GM21367 (cell line): ENCODE data around the gene ZKSCAN5.
A peak's percentile ranks its signal among the peaks of the same experiment; 100 is the strongest.
"Not testable (repeated sequence)": the region's sequence is repeated elsewhere in the genome, so short reads cannot be mapped to it uniquely, and the experiment has no call there.

Experiments used
- ATAC-seq: cut with Tn5 transposase; IDR thresholded peaks from one replicate; pipeline ENCODE4 v1.9.1; 2021; ENCODE audit not compliant: unreplicated experiment

The ZKSCAN5 gene

DNA sequence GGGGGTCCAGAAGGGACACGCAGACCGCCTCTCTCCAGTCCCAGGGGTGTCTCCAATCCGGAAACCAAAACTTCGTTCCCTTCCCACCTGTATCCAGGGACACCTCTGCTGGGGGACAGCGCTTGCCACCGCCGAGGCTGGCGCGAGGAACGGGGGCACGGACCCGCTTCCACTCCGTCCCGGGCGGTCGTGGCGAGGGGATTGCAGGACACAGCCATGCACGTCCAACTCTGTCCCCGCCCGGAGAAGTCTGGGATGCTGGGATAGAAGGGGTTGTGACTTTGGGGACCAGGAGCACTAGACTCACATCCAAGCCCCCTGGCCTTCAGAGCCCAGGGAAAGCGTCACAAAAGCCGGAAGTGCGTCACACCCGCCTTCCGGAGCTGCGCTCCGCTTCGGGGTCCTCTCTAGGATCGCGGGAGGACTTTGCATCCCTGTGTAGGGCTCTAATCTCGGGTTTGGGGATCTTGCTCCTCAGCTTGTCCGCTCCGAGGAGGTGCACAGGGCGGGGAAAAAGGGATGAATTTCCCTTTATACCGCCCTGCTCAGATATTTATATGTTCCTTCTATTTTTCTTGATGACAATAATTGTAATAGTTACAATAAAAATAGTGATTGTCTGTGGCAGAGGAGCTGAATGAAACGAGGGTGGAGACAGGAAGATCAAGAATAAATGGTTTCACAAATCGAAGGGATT is 47.5 kb downstream of the ZKSCAN5 start, which contains the start of gene FAM200A:
TSS of gene FAM200A (minus strand) at position 348 of the 697 bp plus-strand sequence. CDS start 3,707 bp downstream, outside the sequence.
- ATAC-seq, result peak; percentile 89

DNA sequence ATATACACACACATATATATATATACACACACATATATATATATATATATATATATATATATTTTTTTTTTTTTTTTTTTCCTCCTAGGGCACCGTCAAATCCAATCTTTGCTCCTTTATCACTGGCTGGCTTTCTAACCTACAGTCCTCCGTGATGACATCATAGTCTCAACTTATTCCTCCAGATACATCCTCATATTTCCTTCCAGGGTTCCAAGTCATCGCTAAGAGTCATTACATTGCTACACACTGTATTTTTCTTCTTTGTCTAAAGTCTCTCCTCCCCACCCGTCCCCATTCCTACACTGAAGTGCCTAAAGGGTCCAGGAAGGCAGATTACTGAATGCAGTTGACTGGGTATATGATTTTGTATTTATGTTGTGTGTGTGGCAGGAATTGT is 48.6 kb downstream of the ZKSCAN5 start:
- no peak for ATAC-seq

DNA sequence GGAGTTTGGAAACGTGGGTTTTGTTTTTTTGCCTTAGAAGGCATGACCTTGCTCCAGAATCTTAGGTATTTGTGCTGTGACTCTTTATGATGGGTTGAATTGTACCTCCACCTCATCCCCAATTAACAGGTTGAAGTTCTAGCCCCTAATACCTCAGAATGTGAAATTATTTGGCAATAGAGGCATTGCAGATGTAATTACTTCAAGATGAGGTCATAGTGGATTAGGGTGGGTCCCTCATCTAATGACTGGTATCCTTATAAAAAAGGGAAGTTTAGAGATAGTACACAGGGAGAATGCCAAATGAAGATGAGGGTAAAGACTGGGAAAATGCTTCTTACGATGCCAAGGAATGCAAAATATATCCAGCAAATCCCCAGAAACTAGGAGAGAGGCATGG is 50.5 kb downstream of the ZKSCAN5 start:
- no peak for ATAC-seq

DNA sequence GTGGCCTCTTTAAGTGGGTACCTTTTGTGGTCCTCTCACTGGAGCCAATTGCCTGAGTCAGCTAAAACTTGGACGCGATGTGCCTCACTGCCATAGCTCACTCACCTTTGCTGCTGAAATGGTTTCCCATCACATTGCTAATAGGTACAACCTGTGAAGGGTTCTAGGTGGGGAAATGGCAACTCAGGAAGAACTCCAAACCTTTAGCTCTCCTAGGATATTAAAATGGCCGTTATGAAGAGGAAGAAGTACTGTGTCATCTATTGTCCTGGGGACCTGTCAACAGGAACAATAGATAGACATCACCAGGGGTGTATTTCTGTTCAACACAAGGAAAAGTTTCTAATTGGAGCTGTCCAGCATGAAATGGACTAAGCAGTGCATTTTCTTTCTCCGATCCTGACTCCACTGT is 52.7 kb downstream of the ZKSCAN5 start:
- ATAC-seq, result no peak

DNA sequence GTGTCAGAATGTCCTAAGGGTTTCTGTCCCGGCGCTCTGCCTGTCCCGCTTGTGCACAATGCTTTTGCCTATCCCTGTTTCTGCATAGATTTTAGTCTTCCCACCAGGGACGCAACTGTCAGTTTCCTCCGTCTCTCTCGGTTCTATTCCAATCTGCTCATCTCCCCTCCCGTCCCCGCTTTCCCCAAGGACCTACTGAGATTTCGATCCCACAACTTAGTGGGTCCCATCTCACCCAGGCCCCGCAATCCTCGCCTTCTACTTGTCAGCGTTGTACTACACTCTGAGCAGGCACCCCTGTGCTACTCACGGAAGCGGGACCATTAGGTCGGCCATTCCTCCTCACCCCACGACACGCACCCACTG is 53.5 kb downstream of the ZKSCAN5 start:
- ATAC-seq, result peak; percentile 45

DNA sequence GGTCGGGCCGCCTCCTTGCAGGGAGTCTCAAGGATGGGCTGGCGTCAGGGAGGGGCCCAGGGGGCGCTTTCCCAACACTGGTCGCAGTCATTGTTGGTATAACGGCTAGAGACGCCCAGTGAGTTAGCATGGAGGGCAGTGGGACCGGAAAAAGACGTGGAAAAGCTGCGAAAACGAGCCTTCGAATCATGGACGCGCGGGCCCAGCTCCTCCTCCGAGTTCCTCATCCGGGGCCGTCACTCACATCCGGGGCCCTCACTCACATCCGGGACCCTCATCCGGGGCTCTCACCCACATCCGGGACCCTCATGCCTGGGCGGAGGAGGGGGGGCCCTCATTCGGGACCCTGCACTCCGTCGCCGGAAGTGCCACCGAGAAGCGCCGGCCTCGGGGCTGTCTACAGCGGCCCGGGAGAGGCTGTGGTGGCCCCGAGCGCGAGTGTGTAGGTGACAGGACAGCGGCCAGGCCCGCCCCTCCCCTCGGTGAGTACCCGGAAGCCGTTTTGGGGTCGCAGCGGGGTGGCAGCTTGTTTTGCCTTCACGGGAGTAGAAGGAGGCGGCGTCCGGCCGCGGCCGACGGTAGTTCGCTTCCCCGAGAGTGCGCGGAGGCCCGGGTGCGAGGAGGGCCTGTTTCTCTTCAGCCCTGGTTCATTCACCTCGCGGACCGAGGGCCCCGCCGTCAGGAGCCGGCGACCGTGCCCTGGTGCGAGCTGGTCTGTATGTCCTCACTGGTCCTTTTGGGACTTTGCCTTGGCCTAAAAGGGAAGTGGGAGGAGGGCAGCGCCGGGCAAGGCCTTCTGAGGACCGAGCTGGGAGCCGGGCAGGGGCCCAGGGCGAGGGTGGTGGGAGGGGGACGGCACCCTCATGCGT is 54.1 kb downstream of the ZKSCAN5 start, which contains the start of gene ZNF655:
TSS of gene ZNF655 (plus strand) at position 337 of the 869 bp plus-strand sequence. CDS start 1,918 bp downstream, outside the sequence.
- ATAC-seq, result peak; percentile 57

DNA sequence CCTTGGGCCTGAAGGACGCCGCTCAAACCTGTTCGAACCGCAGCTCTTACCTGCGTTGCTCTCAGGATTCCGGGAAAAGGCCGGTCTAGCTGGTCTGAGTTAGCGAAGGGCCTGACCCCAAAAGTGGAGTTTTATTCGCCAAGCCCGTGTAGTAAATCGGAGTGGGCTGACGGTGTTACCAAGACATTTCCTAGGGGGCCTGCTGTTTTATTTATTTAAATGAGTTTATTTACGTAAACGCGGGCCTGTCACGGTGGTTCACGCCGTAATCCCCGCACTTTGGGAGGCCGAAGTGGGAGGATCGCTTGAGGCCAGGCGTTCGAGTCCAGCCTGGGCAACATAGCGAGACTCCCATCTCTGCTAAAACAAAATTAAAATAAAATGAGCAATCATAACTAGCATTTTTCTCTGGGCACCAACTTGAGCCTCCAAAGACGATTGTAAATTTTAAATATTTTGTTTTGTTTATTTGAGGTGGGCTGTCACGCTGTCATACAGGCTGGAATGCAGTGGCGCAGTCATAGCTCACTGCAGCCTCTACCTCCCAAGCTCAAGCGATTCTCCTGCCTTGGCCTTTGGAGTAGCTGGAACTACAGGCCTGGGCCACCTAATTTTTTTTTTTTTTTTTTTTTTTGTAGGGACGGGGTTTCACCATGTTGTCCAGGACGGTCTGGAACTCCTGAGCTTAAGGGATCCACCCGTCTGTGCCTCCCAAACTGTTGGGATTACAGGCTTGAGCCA is 54.9 kb downstream of the ZKSCAN5 start:
- ATAC-seq, result no peak

DNA sequence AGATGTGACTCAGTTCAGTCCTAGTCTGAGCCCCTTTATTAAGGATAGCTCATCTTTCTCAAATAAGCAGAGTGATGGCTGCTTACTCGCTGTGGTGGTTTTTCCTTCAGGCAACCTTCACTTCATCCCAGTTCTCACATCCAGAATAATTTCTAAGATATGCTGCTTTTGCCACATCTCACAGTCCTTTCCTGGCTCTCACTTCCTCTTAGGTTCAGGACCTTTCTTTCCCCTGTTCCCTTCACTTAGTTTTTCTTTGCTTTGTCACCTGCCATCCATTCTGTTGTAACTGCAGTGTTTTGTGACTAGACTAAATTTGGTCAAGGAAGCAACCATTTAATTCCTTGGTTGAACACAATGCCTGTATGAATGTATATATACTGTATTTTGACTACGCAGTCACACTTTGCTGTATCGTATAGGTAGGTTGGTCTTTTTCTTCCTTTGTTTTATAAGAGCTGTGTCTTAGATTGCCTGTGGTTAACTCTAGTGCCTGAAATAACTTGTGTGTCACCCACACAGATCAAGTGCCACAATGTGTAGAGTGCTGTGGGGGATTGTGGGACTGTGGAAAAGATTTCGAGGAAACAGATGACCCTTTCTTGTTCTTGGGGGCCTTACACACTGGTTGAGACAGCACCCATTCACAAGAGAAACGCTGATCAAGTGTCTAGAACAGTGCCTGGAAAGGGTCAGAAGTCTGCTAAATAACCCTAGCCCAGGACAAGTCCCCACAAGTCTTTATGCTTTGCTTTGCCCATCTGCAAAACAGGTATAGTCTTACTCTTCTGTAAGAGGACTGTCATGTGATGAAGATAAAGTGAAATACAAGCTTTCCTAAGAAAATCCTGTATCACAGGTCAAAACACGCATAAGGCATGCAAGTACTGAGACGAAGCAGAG is 56.6 kb downstream of the ZKSCAN5 start:
- ATAC-seq, result no peak

DNA sequence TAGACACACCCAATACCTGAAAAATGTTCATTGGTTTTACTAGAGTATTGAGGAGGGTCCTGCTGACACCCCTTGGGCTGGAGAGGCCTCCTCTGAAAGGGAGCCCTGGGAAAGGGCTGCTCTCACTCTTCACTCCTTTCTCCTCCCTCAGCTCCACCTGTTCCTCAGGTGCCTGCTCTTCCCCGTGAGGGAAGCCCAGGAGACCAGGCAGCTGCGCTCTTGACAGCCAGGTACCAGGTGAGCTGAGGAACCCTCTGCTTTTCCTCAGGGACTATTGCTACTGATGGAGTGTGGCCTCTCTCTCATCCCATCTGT is 57.2 kb downstream of the ZKSCAN5 start:
- no peak for ATAC-seq

DNA sequence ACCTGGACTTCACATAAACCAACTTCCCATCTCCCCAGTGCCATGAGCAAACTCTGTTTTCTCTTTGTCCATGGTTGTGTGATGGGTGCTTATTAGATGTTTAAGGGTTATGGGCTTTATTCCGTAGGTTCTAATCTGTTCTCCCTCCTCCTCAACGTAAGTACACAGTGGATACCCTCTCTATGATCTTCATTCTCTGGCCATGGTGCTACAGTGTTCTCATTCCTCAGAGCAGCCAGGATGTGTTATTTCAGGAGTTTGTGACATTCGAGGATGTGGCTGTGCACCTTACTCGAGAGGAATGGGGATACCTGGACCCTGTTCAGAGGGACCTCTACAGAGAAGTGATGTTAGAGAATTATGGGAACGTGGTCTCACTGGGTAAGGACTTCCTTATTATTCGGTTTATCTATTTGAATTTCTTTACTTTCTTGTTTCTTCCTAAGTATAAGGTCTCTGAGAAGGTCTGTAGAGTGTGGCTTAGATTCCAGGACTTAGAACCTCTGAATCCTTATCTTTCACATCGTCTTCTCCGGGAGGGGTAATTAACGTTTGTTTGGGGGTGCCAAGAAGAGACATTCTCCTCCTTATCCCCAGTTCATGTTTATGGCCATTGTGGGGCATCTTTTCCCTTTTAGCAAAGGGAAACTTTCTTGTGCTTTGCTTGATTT is 57.8 kb downstream of the ZKSCAN5 start:
- ATAC-seq, result no peak

DNA sequence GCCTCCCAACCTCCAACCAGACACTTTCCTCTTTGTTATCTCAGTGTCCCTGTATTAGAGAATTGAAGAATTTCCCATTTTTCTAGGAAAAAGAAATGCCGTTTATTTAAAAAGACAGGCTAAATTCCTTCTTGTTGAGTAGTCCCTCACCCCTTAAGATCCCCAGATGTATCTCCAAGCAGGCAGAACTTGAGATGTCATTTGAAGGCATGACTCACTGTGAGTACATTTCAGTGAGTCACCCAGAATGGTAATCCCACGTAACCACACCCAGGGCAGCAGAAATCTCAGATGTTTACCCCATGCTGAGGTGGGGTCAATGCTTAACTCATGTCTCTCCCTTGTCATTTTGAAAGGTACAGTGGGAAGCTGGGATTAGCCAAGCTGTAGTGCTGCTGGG is 58.4 kb downstream of the ZKSCAN5 start:
- ATAC-seq, result no peak

DNA sequence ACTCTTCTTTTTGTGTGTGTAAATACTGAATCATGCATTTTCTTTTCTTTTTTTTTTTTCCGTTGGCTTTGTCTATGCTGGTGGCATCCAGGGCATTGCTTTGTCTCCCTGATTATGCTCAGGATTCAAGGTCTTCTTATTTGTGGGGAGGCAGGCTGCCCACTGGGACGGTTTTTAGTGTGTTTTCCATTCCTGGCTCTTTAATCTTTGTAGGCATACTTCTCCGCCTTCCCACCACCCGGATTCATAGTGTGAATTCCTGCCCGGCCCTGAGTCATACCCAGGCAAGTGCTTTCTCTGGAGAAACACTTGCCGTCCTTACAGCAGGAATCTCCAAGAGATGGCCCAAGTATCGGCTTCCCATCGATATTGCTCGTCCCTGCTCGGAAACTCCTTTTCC is 59.2 kb downstream of the ZKSCAN5 start:
- ATAC-seq, result no peak

DNA sequence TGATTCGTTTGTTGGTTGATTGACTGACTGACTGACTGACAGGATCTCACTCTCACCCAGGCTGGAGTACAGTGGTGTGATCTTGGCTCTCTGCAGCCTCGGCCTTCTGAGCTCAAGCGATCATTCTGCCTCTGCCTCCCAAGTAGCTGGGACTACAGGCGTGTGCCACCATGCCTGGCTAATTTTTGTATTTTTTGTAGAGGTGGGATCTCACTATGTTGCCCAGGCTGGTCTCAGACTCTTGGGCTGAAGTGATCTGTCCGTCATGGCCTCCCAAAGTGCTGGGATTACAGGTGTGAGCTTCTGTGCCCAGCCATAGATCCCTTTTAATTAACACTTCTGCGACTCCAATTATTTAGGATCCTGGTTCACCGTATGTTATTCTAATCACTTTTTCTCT is 64.3 kb downstream of the ZKSCAN5 start:
- not testable (repeated sequence) for ATAC-seq

DNA sequence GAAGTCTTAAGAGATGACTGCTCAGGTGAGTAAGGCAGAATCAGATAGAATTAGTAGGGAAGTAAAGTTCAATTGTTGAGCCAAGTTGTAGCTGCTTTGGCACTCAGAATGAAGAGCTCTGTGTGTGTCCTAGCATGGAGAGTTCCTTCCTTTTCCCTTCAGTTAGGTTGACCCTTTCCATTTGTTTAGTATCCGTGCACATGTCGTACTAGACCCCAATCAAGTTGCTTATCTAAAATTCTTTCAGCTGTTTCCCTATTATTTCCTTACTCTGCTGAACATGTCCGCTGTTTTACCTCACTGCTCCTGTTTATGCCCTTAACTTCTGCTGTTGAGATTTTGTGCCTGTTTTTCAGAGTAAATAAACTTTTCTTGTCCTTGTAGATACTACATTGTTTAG is 67.3 kb downstream of the ZKSCAN5 start:
- ATAC-seq, result no peak

DNA sequence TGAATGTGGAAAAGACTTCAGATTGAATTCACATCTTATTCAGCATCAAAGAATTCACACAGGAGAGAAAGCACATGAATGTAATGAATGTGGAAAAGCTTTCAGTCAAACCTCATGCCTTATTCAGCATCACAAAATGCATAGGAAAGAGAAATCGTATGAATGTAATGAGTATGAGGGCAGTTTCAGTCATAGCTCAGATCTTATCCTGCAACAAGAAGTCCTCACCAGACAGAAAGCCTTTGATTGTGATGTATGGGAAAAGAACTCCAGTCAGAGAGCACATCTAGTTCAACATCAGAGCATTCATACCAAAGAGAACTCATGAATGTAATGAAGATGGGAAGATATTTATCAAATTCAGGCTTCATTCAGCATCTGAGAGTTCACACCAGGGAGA is 68.8 kb downstream of the ZKSCAN5 start:
- ATAC-seq, result no peak

DNA sequence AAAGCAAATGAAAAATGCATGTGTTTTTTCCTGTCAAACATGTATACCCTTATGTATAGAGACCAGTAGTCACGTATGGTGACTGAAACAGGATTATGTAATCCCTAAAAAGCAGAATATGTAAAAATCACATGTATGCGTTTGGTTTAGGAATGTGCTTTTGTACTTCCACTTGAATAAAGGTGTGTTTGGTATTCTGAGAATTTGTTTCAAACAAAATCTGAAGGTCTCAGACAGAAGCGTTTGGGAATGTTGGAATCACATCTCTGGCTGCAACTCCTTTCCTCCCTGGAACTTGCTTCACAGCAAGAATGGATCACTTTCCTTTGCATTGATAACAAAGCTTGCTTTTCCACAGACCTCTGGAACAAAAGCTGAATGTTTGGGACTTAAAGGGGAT is 71.8 kb downstream of the ZKSCAN5 start:
- no peak for ATAC-seq

DNA sequence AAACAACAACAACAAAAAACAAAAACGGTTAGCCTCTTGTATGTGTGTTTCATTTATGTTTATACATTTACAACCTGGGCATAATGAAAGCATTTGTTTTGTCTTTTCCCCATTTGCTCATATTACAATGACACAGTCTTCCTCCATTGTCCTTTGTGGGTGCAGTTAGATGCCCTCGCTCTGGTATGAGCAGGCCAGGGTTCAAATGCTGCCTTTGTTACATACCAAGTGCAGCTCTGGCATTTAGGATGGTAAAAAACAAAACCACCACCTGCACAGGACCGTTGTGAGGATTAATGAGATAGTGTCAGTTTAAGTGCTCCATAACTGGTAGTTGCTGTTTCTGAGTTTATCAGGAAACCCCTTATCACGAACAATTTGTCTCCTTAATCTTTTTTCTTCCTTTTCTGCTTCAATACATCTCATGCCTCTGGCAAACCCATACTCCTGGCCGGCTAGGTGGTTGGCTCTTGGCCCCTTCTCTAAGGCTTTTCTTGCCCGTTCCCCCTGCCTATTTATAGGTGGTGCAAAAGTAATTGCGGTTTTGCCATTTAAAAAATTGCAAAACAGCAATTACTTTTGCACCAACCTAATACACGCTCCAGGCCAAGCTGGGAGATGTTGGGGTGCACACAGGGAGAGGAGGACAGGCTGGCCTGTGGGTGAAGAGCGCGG is 75.0 kb downstream of the ZKSCAN5 start:
- no peak for ATAC-seq

DNA sequence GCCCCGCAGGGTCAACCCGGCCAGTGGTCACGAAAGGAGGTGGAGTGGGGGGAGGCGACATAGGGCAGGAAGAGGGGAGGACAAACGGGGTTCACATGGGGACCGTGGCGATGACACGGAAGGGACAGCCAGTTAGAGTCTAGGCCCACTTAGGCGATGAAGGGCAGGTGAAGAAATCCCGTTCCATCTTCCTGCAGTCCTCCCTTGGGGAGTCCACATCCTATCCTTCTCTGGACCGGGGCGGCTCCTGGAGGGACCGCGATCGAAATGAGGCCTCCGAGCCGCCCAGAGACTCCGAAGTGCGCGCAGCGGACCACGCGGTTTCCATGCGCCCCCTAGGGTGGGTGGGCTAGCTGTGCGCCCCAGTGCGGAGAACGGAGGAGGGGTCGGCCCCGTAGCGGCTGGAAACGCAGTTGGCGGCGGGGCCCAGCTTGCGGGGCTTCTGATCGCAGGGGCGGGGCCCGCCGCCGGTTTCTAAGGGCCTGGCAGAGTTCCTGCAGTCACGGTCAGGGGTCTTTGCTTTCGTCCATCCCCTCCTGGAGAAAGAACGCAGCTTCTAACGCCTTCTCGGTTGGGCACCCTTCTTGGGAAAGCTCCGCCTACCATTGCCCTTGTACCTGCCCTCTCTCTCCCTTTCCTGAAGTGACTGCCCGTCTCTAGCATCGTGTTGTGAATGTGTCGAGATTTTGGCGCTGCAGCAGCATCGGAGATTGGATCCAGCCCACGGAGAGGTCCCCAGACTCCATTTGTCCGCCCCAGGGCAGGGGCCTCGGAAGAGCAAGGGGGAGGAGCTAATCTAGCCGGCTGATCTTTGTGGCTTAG is 75.7 kb downstream of the ZKSCAN5 start:
- no peak for ATAC-seq
